DOHH2 (cell line): ENCODE results near the gene WASHC2A.
"Not testable (repeated sequence)": the region's sequence is repeated elsewhere in the genome, so short reads cannot be mapped to it uniquely, and the experiment has no call there.

Experiments used
- EZH2phosphoT487 ChIP-seq: fragments of 200-600 bp; sonication (generic); IDR thresholded peaks from 2 replicates; pipeline ENCODE4 v1.6.1; 2017; ENCODE audit warnings: borderline replicate concordance, mild to moderate bottlenecking, antibody characterized with exemption, low read length, moderate library complexity, mixed read lengths
- TF ChIP-seq, protein P1 (sequence below): fragments of 200-600 bp; sonication (generic); IDR thresholded peaks from one replicate; pipeline ENCODE4 v1.5.1; 2014; ENCODE audit warnings: antibody characterized with exemption, mild to moderate bottlenecking, low read depth, low read length; ENCODE audit not compliant: poor library complexity, severe bottlenecking

DNA sequence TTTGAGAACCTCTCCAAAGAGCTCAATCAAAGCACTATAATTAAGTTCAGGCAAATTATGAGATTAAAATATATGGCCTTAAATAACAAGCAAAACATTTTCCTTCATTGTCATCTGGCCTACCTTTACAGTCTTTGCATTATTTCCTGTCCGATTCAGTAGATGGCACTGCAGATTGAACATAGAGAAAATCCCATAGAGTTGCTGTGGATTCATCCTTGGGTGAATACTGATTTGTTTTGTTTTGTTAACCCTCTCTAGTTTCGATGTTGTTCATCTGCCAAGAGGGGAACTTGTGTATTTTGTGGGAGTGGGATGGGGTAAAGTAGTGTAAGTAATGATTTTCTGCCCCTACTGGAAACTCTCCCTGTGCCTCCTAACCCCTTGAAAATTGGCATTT is 97.3 kb downstream of the WASHC2A start:
- TF ChIP-seq, protein P1, sequence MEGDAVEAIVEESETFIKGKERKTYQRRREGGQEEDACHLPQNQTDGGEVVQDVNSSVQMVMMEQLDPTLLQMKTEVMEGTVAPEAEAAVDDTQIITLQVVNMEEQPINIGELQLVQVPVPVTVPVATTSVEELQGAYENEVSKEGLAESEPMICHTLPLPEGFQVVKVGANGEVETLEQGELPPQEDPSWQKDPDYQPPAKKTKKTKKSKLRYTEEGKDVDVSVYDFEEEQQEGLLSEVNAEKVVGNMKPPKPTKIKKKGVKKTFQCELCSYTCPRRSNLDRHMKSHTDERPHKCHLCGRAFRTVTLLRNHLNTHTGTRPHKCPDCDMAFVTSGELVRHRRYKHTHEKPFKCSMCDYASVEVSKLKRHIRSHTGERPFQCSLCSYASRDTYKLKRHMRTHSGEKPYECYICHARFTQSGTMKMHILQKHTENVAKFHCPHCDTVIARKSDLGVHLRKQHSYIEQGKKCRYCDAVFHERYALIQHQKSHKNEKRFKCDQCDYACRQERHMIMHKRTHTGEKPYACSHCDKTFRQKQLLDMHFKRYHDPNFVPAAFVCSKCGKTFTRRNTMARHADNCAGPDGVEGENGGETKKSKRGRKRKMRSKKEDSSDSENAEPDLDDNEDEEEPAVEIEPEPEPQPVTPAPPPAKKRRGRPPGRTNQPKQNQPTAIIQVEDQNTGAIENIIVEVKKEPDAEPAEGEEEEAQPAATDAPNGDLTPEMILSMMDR, result not testable (repeated sequence)
- not testable (repeated sequence) for TF ChIP-seq EZH2phosphoT487
